Cardiac fibroblast (primary cell): ENCODE data around the gene RBMS3.

Source experiments
- DNase-seq, 2 donors: peaks; one replicate each; pipeline versions ENCODE4 v3.0.0 to v3.0.0-alpha.2; 2010; ENCODE audit warnings: low read depth in 2 of 2
- H3K4me3 ChIP-seq, 2 donors: replicated peaks in 1 of 2; 1 replicate in 1 of 2; 2 replicates in 1 of 2; pipeline ENCODE4 v1.5.1; 2011; ENCODE audit warnings: low read depth in 2 of 2, low read length in 2 of 2, mild to moderate bottlenecking in 2 of 2, moderate library complexity in 1 of 2
- CTCF ChIP-seq: IDR thresholded peaks from one replicate; pipeline ENCODE4 v1.5.1; 2011; ENCODE audit warnings: low read depth, mild to moderate bottlenecking, low read length, inconsistent platforms

Gene RBMS3

GRCh38 chr3:29644956-29645636, 364.2 kb downstream of the RBMS3 start:
- peak; percentile 28 to 39 for DNase-seq
- no peak overlapping the region for H3K4me3 ChIP-seq
- TF ChIP-seq CTCF: no peak

- no peak for TF ChIP-seq CTCF
- no peak overlapping the region for H3K4me3 ChIP-seq
- DNase-seq: no peak
Observed at GRCh38 chr3:29646043-29646442, 365.2 kb downstream of the RBMS3 start.

GRCh38 chr3:29649815-29650547, 369.1 kb downstream of the RBMS3 start:
- TF ChIP-seq CTCF: no peak
- no peak overlapping the region for H3K4me3 ChIP-seq
- DNase-seq: peak; percentile 29 to 75

GRCh38 chr3:29653680-29654079, 372.8 kb downstream of the RBMS3 start:
- DNase-seq: no peak
- TF ChIP-seq CTCF: no peak
- no peak overlapping the region for H3K4me3 ChIP-seq

- peak in 1 of 2 donors; percentile 23 for DNase-seq
- H3K4me3 ChIP-seq: no peak overlapping the region
- no peak for TF ChIP-seq CTCF
Observed at GRCh38 chr3:29655015-29655747, 374.3 kb downstream of the RBMS3 start.

- no peak for TF ChIP-seq CTCF
- no peak for DNase-seq
- no peak overlapping the region for H3K4me3 ChIP-seq
Observed at GRCh38 chr3:29665688-29666087, 384.8 kb downstream of the RBMS3 start.
